ENCODE data around the gene LRRC42. TPM values are rescaled to one million over a fixed set of nuclear protein-coding genes. Genes with fewer than 3 reads are reported as not detected.

Gene LRRC42
- total RNA-seq, 1 donor from 2014 or later = 30.1 TPM

DNA sequence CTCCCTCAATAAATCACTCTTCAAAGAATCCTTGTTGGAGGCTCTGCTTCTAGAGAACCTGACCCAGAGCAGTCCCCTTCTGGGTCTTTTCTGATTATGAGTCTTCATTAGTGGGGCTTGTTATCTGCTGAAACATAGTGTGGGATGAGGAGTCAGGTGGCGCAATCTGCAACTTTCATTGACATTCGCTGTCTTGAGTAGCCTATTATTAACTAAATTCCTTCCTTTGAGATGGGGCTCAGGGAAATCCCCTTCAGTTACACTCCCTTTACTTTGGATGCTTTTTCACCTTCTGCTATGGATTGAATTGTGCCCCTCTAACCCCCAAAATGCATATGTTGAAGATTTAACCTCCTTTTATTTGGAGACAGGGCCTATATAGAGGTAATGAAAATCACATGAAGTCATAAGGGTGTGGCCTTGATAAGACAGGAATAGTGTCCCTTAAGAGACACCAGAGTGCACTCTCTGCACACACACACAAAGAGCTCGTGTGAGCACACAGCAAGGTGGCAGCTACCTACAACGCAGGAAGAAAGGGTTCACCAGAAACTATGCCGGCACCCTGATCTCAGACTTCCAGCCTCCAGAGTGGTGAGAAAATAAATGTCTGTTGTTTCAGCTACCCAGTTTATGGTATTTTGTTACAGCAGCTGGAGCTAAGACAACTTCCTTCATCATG lies 32.7 kb upstream of the LRRC42 start:
- Mint-ChIP-seq H3K9me3 (ENCODE audit: unreplicated experiment) (no peaks in the 10 kb centered on the region), H3K27ac (ENCODE audit: unreplicated experiment) (no peak overlapping the region), H3K4me1 (ENCODE audit: unreplicated experiment) (no peaks in the 10 kb centered on the region), H3K27me3 (ENCODE audit: unreplicated experiment) (no peaks in the 10 kb centered on the region), H3K4me3 (ENCODE audit: unreplicated experiment) (no peak overlapping the region), H3K36me3 (ENCODE audit: unreplicated experiment) (peaks cover 11% of the 10 kb centered on the region)
- TF ChIP-seq, protein P1, sequence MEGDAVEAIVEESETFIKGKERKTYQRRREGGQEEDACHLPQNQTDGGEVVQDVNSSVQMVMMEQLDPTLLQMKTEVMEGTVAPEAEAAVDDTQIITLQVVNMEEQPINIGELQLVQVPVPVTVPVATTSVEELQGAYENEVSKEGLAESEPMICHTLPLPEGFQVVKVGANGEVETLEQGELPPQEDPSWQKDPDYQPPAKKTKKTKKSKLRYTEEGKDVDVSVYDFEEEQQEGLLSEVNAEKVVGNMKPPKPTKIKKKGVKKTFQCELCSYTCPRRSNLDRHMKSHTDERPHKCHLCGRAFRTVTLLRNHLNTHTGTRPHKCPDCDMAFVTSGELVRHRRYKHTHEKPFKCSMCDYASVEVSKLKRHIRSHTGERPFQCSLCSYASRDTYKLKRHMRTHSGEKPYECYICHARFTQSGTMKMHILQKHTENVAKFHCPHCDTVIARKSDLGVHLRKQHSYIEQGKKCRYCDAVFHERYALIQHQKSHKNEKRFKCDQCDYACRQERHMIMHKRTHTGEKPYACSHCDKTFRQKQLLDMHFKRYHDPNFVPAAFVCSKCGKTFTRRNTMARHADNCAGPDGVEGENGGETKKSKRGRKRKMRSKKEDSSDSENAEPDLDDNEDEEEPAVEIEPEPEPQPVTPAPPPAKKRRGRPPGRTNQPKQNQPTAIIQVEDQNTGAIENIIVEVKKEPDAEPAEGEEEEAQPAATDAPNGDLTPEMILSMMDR (IDR thresholded peaks at IDR 0.05) = no peak
- no peak for DNase-seq (ENCODE audit: extremely low spot score, unreplicated experiment)

DNA sequence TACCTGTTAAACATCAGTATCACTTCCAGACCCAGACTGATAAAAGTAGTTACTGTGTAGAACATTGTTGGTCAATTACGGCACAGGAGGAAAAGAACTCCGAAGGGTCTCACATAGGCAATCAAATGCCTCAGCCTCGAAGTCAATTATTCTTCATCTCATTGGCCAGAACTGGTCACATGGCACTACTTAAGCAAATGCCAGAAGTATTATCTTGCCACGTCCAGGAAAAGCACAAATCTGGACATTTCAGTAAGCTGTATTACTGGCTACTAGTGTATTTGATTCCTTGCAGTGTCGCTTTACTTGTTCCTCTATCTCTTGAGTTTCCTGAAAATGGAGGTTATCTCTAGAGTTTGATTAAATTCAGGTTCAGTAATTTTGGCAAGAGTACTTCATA lies 27.8 kb upstream of the LRRC42 start:
- H3K4me1 Mint-ChIP-seq (ENCODE audit: unreplicated experiment) = no peaks in the 10 kb centered on the region
- peaks cover 26% of the 10 kb centered on the region for H3K36me3 Mint-ChIP-seq (ENCODE audit: unreplicated experiment)
- TF ChIP-seq, protein P1 (IDR thresholded peaks at IDR 0.05) = no peak
- DNase-seq (ENCODE audit: extremely low spot score, unreplicated experiment) = no peak
- no peaks in the 10 kb centered on the region for H3K9me3 Mint-ChIP-seq (ENCODE audit: unreplicated experiment)
- no peaks in the 10 kb centered on the region for H3K27me3 Mint-ChIP-seq (ENCODE audit: unreplicated experiment)
- no peak overlapping the region for H3K4me3 Mint-ChIP-seq (ENCODE audit: unreplicated experiment)
- H3K27ac Mint-ChIP-seq (ENCODE audit: unreplicated experiment) = no peak overlapping the region

DNA sequence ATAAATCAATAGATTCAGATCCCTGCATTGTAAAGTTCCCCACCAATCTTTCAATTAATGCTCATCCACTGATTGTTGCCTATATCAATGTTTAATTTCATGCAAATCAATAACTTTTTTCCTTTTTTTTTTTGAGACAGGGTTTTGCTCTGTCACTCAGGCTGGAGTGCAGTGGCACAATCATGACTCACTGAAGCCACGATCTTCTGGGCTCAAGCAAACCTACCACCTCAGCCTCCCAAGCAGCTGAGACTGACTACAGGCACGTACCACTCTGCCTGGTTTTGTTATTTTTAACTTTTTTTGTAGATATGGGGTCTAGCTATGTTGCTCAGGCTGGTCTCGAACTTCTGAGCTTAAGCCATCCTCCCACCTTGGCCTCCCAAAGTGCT lies 26.5 kb upstream of the LRRC42 start:
- Mint-ChIP-seq H3K27me3 (ENCODE audit: unreplicated experiment) (no peaks in the 10 kb centered on the region), H3K27ac (ENCODE audit: unreplicated experiment) (no peak overlapping the region), H3K4me3 (ENCODE audit: unreplicated experiment) (no peak overlapping the region), H3K36me3 (ENCODE audit: unreplicated experiment) (peaks cover 35% of the 10 kb centered on the region), H3K4me1 (ENCODE audit: unreplicated experiment) (no peaks in the 10 kb centered on the region), H3K9me3 (ENCODE audit: unreplicated experiment) (no peaks in the 10 kb centered on the region)
- DNase-seq (ENCODE audit: extremely low spot score, unreplicated experiment) = no peak
- TF ChIP-seq, protein P1 (IDR thresholded peaks at IDR 0.05) = no peak

DNA sequence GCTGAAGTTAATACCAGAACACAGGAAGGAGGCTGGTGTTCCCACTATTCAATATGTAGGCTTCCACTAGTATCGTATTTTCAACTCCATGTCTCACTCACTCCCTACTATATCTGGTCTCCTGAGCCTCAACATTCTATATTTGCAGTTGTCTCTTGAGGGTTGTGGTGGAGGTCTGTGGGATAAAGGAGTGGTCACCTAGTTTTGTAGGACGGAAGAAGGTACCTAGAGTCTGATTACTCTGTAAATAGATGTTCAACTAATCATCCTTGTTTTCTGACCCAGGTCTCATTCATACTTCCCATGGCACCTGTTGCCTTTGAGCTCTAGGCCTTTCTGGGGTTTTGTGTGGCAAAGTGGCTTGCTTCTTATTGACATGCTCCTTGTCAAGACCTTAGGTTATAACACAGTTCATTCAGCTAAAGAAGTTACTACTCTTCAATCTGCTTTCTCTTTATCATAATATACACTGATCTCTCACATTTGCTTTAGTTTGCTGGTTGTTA lies 18.7 kb upstream of the LRRC42 start:
- TF ChIP-seq, protein P1 (IDR thresholded peaks at IDR 0.05) = no peak
- no peak overlapping the region for H3K27ac Mint-ChIP-seq (ENCODE audit: unreplicated experiment)
- H3K36me3 Mint-ChIP-seq (ENCODE audit: unreplicated experiment) = peaks cover 59% of the 10 kb centered on the region
- no peak overlapping the region for H3K4me3 Mint-ChIP-seq (ENCODE audit: unreplicated experiment)
- H3K9me3 Mint-ChIP-seq (ENCODE audit: unreplicated experiment) = peaks cover 6% of the 10 kb centered on the region
- peaks cover 13% of the 10 kb centered on the region for H3K4me1 Mint-ChIP-seq (ENCODE audit: unreplicated experiment)
- no peaks in the 10 kb centered on the region for H3K27me3 Mint-ChIP-seq (ENCODE audit: unreplicated experiment)
- no peak for DNase-seq (ENCODE audit: extremely low spot score, unreplicated experiment)

- H3K4me1 Mint-ChIP-seq (ENCODE audit: unreplicated experiment) = peaks cover 13% of the 10 kb centered on the region
- H3K4me3 Mint-ChIP-seq (ENCODE audit: unreplicated experiment) = no peak overlapping the region
- no peaks in the 10 kb centered on the region for H3K27me3 Mint-ChIP-seq (ENCODE audit: unreplicated experiment)
- no peak for DNase-seq (ENCODE audit: extremely low spot score, unreplicated experiment)
- TF ChIP-seq, protein P1 (IDR thresholded peaks at IDR 0.05) = no peak
- H3K9me3 Mint-ChIP-seq (ENCODE audit: unreplicated experiment) = peaks cover 15% of the 10 kb centered on the region
- peaks cover 55% of the 10 kb centered on the region for H3K36me3 Mint-ChIP-seq (ENCODE audit: unreplicated experiment)
- peak overlapping the region; percentile 38 for H3K27ac Mint-ChIP-seq (ENCODE audit: unreplicated experiment)
These were observed 16.7 kb upstream of the LRRC42 start for GRCh38 chr1:53929246-53929960.
